Measurements from ENCODE around the gene BAIAP3. TPM values are rescaled to one million over a fixed set of nuclear protein-coding genes. Genes with fewer than 3 reads are reported as not detected.
A peak's percentile ranks its signal among the peaks of the same experiment; 100 is the strongest.

BAIAP3 gene
- total RNA-seq, 6 donors from 2014 or later, result 3.2 to 57.6 (median 11.5) TPM

GRCh38 chr16:1320658-1321240, 12.7 kb upstream of the BAIAP3 start:
- WGBS, 2 donors, result 73 to 90% methylated on average over 7 to 21 of the region's 22 CpGs
- peak in 1 of 2 donors; percentile 57 for DNase-seq
- H3K36me3 ChIP-seq, result peaks cover 40 to 95% (median 87%) of the 10 kb centered on the region in 4 donors

GRCh38 chr16:1322407-1322806, 11.0 kb upstream of the BAIAP3 start:
- Histone ChIP-seq H3K36me3 (peaks cover 29 to 90% (median 77%) of the 10 kb centered on the region in 4 donors), H3K4me1 (peaks cover 0 to 6% (median 0%) of the 10 kb centered on the region in 4 donors), H3K4me3 (no peak overlapping the region), H3K9me3 (no peaks in the 10 kb centered on the region), H3K27me3 (no peaks in the 10 kb centered on the region), H3K27ac (no peak overlapping the region)
- no peak for TF ChIP-seq POLR2AphosphoS5 (IDR thresholded peaks at IDR 0.05)
- TF ChIP-seq CTCF (IDR thresholded peaks at IDR 0.05), result no peak
- TF ChIP-seq POLR2A (IDR thresholded peaks at IDR 0.05), result no peak
- TF ChIP-seq EP300 (IDR thresholded peaks at IDR 0.05), result no peak
- 96 to 97% methylated on average over 8 of the region's 8 CpGs for WGBS, 2 donors
- ATAC-seq (ENCODE audit: low FRiP score in 2 of 2) (no peak), DNase-seq (no peak)

More at GRCh38 chr16:1320658-1321240, 12.7 kb upstream of the BAIAP3 start:
- Histone ChIP-seq H3K4me3 (no peak overlapping the region), H3K9me3 (no peaks in the 10 kb centered on the region), H3K27ac (no peak overlapping the region), H3K27me3 (no peaks in the 10 kb centered on the region), H3K4me1 (peaks cover 0 to 6% (median 0%) of the 10 kb centered on the region in 4 donors)
- no peak for ATAC-seq (ENCODE audit: low FRiP score in 2 of 2)
- TF ChIP-seq CTCF (IDR thresholded peaks at IDR 0.05), result no peak
- TF ChIP-seq POLR2A (IDR thresholded peaks at IDR 0.05), result no peak
- TF ChIP-seq EP300 (IDR thresholded peaks at IDR 0.05), result no peak
- TF ChIP-seq POLR2AphosphoS5 (IDR thresholded peaks at IDR 0.05), result no peak

GRCh38 chr16:1323296-1324239, 9.9 kb upstream of the BAIAP3 start:
- ATAC-seq (ENCODE audit: low FRiP score in 2 of 2) (no peak), DNase-seq (peak in 1 of 2 donors; percentile 74)
- Histone ChIP-seq H3K9me3 (no peaks in the 10 kb centered on the region), H3K36me3 (peaks cover 20 to 80% (median 68%) of the 10 kb centered on the region in 4 donors), H3K4me3 (no peak overlapping the region), H3K4me1 (peaks cover 0 to 6% (median 0%) of the 10 kb centered on the region in 4 donors), H3K27ac (no peak overlapping the region), H3K27me3 (no peaks in the 10 kb centered on the region)
- 82 to 86% methylated on average over 22 to 35 of the region's 35 CpGs for WGBS, 2 donors
- TF ChIP-seq POLR2A (IDR thresholded peaks at IDR 0.05) (no peak), POLR2AphosphoS5 (IDR thresholded peaks at IDR 0.05) (no peak), EP300 (IDR thresholded peaks at IDR 0.05) (no peak), CTCF (IDR thresholded peaks at IDR 0.05) (no peak)

GRCh38 chr16:1324286-1324826, 9.1 kb upstream of the BAIAP3 start:
- no peak overlapping the region for H3K27ac ChIP-seq
- H3K27me3 ChIP-seq, result no peaks in the 10 kb centered on the region
- no peak for ATAC-seq (ENCODE audit: low FRiP score in 2 of 2)
- peaks cover 14 to 72% (median 60%) of the 10 kb centered on the region in 4 donors for H3K36me3 ChIP-seq
- H3K4me1 ChIP-seq, result peaks cover 0 to 6% (median 0%) of the 10 kb centered on the region in 4 donors
- TF ChIP-seq EP300 (IDR thresholded peaks at IDR 0.05) (no peak), POLR2AphosphoS5 (IDR thresholded peaks at IDR 0.05) (no peak), CTCF (IDR thresholded peaks at IDR 0.05) (no peak), POLR2A (IDR thresholded peaks at IDR 0.05) (no peak)
- 83 to 86% methylated on average over 20 to 22 of the region's 22 CpGs for WGBS, 2 donors
- no peaks in the 10 kb centered on the region for H3K9me3 ChIP-seq
- peak in 1 of 2 donors; percentile 64 for DNase-seq
- no peak overlapping the region for H3K4me3 ChIP-seq
